ENCODE data around the gene CYP27A1. TPM values are rescaled to one million over a fixed set of nuclear protein-coding genes. Genes with fewer than 3 reads are reported as not detected.

CYP27A1 gene
- total RNA-seq, 1 donor from 2014 or later: 10.5 TPM

Small RNAs within 50 kb of the gene (microRNA-seq; reads per million reads assigned to microRNA genes)
- not detected for gene MIR9500

Other genes starting within 250 kb of the CYP27A1 start
- gene USP37, start 213.8 kb upstream of the CYP27A1 start, total RNA-seq: 5.9 TPM
- gene CNOT9, start 213.3 kb upstream of the CYP27A1 start, total RNA-seq: 17.7 TPM
- gene PLCD4, start 174.2 kb upstream of the CYP27A1 start, total RNA-seq: 0.62 TPM
- 20.5 TPM for gene ZNF142, start 122.5 kb upstream of the CYP27A1 start, total RNA-seq
- 47.6 TPM for gene BCS1L, start 122.5 kb upstream of the CYP27A1 start, total RNA-seq
- 12.4 TPM for gene RNF25, start 110.1 kb upstream of the CYP27A1 start, total RNA-seq
- gene STK36, start 110.1 kb upstream of the CYP27A1 start, total RNA-seq: 3.9 TPM
- gene TTLL4, start 71.3 kb upstream of the CYP27A1 start, total RNA-seq: 5.6 TPM
- gene PRKAG3, start 49.7 kb downstream of the CYP27A1 start, total RNA-seq: not detected
- gene WNT6, start 77.7 kb downstream of the CYP27A1 start, total RNA-seq: 2.6 TPM
- not detected for gene WNT10A, start 98.7 kb downstream of the CYP27A1 start, total RNA-seq
- gene CDK5R2, start 177.5 kb downstream of the CYP27A1 start, total RNA-seq: not detected
- not detected for gene FEV, start 203.0 kb downstream of the CYP27A1 start, total RNA-seq
- gene CRYBA2, start 211.3 kb downstream of the CYP27A1 start, total RNA-seq: not detected

Data from Right ventricle myocardium superior (tissue), 1 donor.